ENCODE measurements around the gene TLR6.

- TF ChIP-seq CTCF (IDR thresholded peaks at IDR 0.05) (no peak), POLR2A (IDR thresholded peaks at IDR 0.05) (no peak)
These were observed 76.8 kb downstream of the TLR6 start for GRCh38 chr4:38779790-38780189.

Measured in thyroid gland (tissue), 4 donors.